ENCODE measurements around the gene TBC1D2.

DNA sequence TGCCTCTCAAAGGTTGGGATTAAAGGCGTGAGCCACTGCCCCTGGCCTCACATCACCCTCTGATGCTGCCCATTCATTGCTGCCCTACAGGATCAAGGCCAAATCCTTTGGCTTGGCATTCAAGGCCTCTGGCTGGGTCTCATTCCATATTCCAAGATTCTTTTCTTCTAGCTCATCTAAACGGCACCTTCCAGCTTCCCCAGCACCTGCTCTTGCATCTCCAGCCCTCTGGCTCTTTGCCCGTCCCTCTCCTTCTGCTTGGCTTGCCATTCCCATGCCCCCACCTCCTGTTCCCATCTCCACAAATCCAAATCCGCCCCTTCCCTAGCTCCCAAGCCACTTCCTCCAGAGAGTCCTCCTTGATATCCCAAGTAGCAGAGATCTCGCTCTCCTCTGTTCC lies 96.1 kb downstream of the TBC1D2 start:
- no peak for TF ChIP-seq POLR2A (IDR thresholded peaks at IDR 0.05)
- TF ChIP-seq, protein P1, sequence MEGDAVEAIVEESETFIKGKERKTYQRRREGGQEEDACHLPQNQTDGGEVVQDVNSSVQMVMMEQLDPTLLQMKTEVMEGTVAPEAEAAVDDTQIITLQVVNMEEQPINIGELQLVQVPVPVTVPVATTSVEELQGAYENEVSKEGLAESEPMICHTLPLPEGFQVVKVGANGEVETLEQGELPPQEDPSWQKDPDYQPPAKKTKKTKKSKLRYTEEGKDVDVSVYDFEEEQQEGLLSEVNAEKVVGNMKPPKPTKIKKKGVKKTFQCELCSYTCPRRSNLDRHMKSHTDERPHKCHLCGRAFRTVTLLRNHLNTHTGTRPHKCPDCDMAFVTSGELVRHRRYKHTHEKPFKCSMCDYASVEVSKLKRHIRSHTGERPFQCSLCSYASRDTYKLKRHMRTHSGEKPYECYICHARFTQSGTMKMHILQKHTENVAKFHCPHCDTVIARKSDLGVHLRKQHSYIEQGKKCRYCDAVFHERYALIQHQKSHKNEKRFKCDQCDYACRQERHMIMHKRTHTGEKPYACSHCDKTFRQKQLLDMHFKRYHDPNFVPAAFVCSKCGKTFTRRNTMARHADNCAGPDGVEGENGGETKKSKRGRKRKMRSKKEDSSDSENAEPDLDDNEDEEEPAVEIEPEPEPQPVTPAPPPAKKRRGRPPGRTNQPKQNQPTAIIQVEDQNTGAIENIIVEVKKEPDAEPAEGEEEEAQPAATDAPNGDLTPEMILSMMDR (IDR thresholded peaks at IDR 0.05), result no peak

Data from body of pancreas (tissue), 4 donors.